ENCODE data around the gene PTPRU.

DNA sequence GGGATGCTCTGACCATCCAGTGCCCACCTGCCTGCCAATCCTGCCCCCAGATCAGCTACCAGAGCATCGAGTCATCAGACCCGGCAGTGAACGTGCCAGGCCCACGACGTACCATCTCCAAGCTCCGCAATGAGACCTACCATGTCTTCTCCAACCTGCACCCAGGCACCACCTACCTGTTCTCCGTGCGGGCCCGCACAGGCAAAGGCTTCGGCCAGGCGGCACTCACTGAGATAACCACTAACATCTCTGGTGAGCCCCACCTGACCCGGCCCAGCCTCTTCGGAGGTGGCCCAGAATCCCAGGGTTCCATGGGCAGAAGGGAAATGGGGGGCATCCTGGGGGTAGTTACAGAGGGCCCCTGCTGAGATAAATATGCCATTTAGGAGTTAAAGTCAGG, 43.1 kb downstream of the PTPRU start:
- TF ChIP-seq, protein P1, sequence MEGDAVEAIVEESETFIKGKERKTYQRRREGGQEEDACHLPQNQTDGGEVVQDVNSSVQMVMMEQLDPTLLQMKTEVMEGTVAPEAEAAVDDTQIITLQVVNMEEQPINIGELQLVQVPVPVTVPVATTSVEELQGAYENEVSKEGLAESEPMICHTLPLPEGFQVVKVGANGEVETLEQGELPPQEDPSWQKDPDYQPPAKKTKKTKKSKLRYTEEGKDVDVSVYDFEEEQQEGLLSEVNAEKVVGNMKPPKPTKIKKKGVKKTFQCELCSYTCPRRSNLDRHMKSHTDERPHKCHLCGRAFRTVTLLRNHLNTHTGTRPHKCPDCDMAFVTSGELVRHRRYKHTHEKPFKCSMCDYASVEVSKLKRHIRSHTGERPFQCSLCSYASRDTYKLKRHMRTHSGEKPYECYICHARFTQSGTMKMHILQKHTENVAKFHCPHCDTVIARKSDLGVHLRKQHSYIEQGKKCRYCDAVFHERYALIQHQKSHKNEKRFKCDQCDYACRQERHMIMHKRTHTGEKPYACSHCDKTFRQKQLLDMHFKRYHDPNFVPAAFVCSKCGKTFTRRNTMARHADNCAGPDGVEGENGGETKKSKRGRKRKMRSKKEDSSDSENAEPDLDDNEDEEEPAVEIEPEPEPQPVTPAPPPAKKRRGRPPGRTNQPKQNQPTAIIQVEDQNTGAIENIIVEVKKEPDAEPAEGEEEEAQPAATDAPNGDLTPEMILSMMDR (IDR thresholded peaks at IDR 0.05): no peak
- TF ChIP-seq POLR2AphosphoS5 (IDR thresholded peaks at IDR 0.05; ENCODE audit: insufficient read depth in 1 of 2, low read depth in 1 of 2): no peak
- no peak for TF ChIP-seq POLR2A (IDR thresholded peaks at IDR 0.05)

Measured in vagina (tissue), 2 donors.